ENCODE data around the gene COG4. TPM values are rescaled to one million over a fixed set of nuclear protein-coding genes. Genes with fewer than 3 reads are reported as not detected.

Gene COG4
- polyA plus RNA-seq, 1 experiment: 71.7 TPM

DNA sequence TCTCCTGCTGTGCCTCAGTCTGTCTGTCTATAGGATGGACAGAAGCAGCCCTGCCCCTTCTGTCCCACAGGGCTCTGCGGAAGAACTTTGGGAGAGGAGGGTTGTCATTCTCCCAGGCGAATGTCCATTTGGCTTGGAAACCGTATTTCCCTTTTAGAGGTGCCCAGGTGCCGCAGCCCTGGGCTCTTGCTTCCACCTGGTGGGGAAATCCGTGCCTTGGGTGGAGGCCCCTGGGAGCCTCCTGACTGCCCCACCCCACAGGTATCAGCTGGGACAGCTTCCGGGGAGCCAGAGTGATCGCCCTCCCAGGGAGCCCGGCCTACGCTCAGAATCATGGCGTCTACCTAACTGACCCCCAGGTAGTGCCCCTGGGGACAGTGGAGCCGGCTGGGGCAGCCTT, 56.2 kb downstream of the COG4 start:
- Histone ChIP-seq H3K4me3 (ENCODE audit: low read depth, low read length) (no peak overlapping the region), H3K27me3 (ENCODE audit: control insufficient read depth, insufficient read depth, low read length) (no peaks in the 10 kb centered on the region), H3K36me3 (ENCODE audit: control insufficient read depth, insufficient read depth, low read length) (peaks cover 4% of the 10 kb centered on the region)
- ChIA-PET CTCF (no interaction called here), POLR2A (no interaction called here)
- no peak for DNase-seq (ENCODE audit: low read depth)
- TF ChIP-seq, protein P1, sequence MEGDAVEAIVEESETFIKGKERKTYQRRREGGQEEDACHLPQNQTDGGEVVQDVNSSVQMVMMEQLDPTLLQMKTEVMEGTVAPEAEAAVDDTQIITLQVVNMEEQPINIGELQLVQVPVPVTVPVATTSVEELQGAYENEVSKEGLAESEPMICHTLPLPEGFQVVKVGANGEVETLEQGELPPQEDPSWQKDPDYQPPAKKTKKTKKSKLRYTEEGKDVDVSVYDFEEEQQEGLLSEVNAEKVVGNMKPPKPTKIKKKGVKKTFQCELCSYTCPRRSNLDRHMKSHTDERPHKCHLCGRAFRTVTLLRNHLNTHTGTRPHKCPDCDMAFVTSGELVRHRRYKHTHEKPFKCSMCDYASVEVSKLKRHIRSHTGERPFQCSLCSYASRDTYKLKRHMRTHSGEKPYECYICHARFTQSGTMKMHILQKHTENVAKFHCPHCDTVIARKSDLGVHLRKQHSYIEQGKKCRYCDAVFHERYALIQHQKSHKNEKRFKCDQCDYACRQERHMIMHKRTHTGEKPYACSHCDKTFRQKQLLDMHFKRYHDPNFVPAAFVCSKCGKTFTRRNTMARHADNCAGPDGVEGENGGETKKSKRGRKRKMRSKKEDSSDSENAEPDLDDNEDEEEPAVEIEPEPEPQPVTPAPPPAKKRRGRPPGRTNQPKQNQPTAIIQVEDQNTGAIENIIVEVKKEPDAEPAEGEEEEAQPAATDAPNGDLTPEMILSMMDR (IDR thresholded peaks at IDR 0.05; ENCODE audit: insufficient read depth, low read depth, low read length): no peak

DNA sequence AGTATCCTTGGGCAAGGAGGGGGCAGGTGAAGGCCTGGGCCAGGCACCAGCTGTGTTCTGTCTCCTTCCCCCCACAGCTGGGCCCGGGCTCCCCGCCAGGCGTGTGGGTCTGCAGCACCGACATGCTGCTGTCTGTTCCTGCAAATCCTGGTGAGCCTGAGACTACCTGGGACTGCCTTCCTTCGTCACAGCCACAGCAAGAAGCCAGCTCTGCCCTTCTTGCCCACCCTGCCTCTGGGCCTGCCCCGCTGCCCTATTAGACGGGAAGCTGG, 56.6 kb downstream of the COG4 start:
- TF ChIP-seq, protein P1 (IDR thresholded peaks at IDR 0.05; ENCODE audit: insufficient read depth, low read depth, low read length): no peak
- H3K4me3 ChIP-seq (ENCODE audit: low read depth, low read length): no peak overlapping the region
- ChIA-PET POLR2A (no interaction called here), CTCF (no interaction called here)
- DNase-seq (ENCODE audit: low read depth): no peak
- H3K27me3 ChIP-seq (ENCODE audit: control insufficient read depth, insufficient read depth, low read length): no peaks in the 10 kb centered on the region
- peaks cover 4% of the 10 kb centered on the region for H3K36me3 ChIP-seq (ENCODE audit: control insufficient read depth, insufficient read depth, low read length)

DNA sequence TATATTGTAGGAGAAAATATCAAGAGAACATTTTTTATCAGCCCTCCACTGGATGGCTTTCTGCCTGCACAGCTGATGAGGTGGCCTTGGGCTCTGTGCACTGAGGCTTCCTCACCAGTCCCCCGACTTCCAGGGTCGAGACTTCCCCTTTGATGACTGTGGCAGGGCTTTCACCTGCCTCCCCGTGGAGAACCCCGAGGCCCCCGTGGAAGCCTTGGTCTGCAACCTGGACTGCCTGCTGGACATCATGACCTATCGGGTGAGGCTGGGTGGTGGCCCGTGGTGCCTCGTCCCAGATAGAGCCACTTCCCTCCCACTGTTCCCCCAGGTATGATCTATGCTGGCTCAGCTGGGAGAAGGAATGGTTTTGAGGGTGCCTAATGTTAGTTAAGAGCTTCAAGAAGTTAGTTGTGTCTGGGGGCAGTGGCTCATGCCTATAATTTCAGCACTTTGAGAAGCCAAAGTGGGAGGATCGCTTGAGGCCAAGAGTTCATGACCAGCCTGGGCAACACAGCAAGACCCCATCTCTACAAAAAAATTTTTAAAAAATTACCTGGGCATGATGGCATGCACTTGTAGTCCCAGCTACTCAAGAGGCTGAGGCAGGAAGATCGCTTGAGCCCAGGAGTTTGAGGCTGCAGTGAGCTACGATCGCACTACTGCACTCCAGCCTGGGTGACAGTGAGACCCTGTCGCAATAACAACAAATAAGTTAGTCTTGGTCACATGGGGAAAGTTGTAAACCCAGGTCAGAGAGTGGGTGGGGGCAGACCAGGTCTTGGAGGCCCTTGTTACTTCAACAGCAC, 57.2 kb downstream of the COG4 start:
- Histone ChIP-seq H3K36me3 (ENCODE audit: control insufficient read depth, insufficient read depth, low read length) (peaks cover 4% of the 10 kb centered on the region), H3K27me3 (ENCODE audit: control insufficient read depth, insufficient read depth, low read length) (no peaks in the 10 kb centered on the region), H3K4me3 (ENCODE audit: low read depth, low read length) (no peak overlapping the region)
- no peak for DNase-seq (ENCODE audit: low read depth)
- TF ChIP-seq, protein P1 (IDR thresholded peaks at IDR 0.05; ENCODE audit: insufficient read depth, low read depth, low read length): no peak
- POLR2A ChIA-PET: no interaction called here
- CTCF ChIA-PET: no interaction called here

DNA sequence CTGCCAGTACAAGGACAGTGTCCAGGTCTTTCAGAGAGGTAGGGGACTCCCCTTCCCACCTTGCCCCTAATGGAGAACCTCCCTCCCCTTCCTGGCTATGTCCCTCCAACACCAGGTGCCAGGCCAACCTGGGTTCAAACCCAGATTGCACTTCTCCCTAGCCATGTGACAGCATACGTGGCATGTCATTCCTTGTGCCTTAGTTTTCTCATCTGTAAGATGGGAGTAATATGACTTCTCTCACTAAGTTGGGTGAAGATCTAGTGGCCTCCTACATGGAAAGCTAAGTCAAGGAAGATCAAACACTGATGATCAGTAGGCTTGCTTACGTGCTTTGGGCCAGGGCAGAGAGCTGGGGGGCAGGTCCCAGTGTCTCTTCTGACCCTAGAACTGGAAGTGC, 60.1 kb downstream of the COG4 start:
- POLR2A ChIA-PET: no interaction called here
- no peak for DNase-seq (ENCODE audit: low read depth)
- TF ChIP-seq, protein P1 (IDR thresholded peaks at IDR 0.05; ENCODE audit: insufficient read depth, low read depth, low read length): no peak
- Histone ChIP-seq H3K4me3 (ENCODE audit: low read depth, low read length) (no peak overlapping the region), H3K36me3 (ENCODE audit: control insufficient read depth, insufficient read depth, low read length) (peaks cover 4% of the 10 kb centered on the region), H3K27me3 (ENCODE audit: control insufficient read depth, insufficient read depth, low read length) (no peaks in the 10 kb centered on the region)
- CTCF ChIA-PET: no interaction called here

DNA sequence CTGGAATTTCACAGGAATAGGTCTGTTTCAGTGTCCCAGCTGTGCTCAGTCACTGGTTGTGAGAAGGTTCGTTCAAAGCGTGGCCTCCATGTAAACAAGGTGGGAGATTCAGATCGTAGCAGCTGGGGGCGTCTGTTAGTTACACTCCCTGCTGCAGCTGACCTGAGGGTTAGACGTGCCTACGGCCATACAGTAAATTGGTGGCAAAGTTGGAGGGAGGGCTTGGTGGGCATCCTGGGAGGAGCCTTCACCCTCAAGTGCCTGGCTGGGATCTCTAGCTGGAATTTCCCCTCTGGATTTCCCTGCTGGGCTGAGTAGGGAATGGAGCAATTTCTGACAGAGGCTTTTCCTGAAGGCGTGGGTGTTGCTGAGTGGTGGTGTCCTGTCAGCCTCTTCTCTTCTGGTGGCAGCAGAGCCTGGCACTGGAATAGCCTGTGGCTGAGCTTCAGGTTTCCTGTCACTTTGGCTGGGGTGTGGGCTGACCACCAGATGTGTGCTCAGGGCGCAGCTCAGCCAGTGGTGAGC, 62.6 kb downstream of the COG4 start:
- ChIA-PET CTCF (interaction anchor here (1.1 kb wide), 1 partner anchor 10 kb away, joined by 3 read pairs; no protein-coding TSS in a partner anchor), POLR2A (no interaction called here)
- no peaks in the 10 kb centered on the region for H3K27me3 ChIP-seq (ENCODE audit: control insufficient read depth, insufficient read depth, low read length)
- H3K4me3 ChIP-seq (ENCODE audit: low read depth, low read length): no peak overlapping the region
- DNase-seq (ENCODE audit: low read depth): no peak
- TF ChIP-seq, protein P1 (IDR thresholded peaks at IDR 0.05; ENCODE audit: insufficient read depth, low read depth, low read length): no peak
- peaks cover 4% of the 10 kb centered on the region for H3K36me3 ChIP-seq (ENCODE audit: control insufficient read depth, insufficient read depth, low read length)
